Measurements from ENCODE around the gene LYZL4. TPM values are rescaled to one million over a fixed set of nuclear protein-coding genes. Genes with fewer than 3 reads are reported as not detected.

LYZL4 gene
- total and polyA plus RNA-seq, 2 of the 13 experiments (the other 11 are each of a cell fraction or from before 2014, with no cell fraction given): not detected

DNA sequence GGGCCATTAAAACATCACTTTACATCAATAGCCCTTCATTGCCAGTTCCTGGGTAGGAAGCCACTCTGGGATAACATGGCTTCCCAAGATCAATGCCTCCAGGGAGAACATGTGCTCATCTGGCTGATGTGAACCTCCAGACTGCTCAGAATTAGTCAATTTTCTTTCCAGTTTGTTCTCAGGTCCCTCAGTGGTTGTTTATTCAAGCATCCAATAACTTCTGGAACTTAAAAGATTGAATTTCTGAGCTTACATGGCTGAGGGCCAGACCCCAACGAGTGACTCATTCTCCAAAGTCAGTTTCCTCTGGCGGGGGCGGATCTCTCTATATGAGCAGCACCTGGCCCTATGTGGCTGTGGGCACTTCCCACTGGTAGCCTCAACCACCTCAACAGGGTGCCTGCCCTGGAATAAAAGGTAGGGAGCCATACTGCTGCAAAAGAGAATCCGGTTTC, 34.0 kb downstream of the LYZL4 start:
- no peaks in the 10 kb centered on the region for H3K36me3 ChIP-seq (replicated peaks in 1 of 2; ENCODE audit: control insufficient read depth in 1 of 2, insufficient read depth in 2 of 2, low read length in 2 of 2)
- no peak overlapping the region for H2AFZ ChIP-seq (ENCODE audit: low read length)
- no peaks in the 10 kb centered on the region for H3K79me2 ChIP-seq (ENCODE audit: insufficient read depth, low read length)
- no peak overlapping the region for H3K4me2 ChIP-seq (ENCODE audit: low read depth, low read length)
- H3K27me3 ChIP-seq (ENCODE audit: control insufficient read depth in 1 of 2, insufficient read depth in 2 of 2, low read length in 2 of 2): peaks cover 0 to 4% of the 10 kb centered on the region in 2 experiments; a peak in 1 of 5 replicates
- CTCF ChIA-PET (ENCODE audit: low intra/inter-chr PET ratio, low total read pairs): no interaction called here
- in situ Hi-C loops (cut with HindIII; ENCODE audit: extremely low pct_ligation_motif_present, low pct_unique_long_range_greater_than_20kb) (no loop called here), intact Hi-C loops (cut with micrococcal nuclease; ENCODE audit: unreplicated experiment) (no loop called here)
- no peak for ATAC-seq
- no peak for DNase-seq (ENCODE audit: low spot score)
- no peak overlapping the region for H3K27ac ChIP-seq (ENCODE audit: extremely low read length, insufficient read depth, low read length)
- H4K20me1 ChIP-seq (ENCODE audit: insufficient read depth, low read length): no peaks in the 10 kb centered on the region
- H3K9me3 ChIP-seq (ENCODE audit: low read length): no peaks in the 10 kb centered on the region
- no peak overlapping the region for H3K4me3 ChIP-seq (replicated peaks in 1 of 3; ENCODE audit: insufficient read depth in 1 of 3, low read depth in 2 of 3, low read length in 3 of 3)
- FAIRE-seq: no peak
- POLR2A ChIA-PET: no interaction called here
- TF ChIP-seq CBFB (CRISPR knock-in tag; IDR thresholded peaks at IDR 0.05) (no peak), ZFP37 (CRISPR knock-in tag; IDR thresholded peaks at IDR 0.05; ENCODE audit: borderline replicate concordance) (no peak), ZMYM3 (CRISPR knock-in tag; IDR thresholded peaks at IDR 0.05) (no peak), RAD51 (IDR thresholded peaks at IDR 0.05; ENCODE audit: borderline replicate concordance) (no peak), SP5 (CRISPR knock-in tag; IDR thresholded peaks at IDR 0.05; ENCODE audit: borderline replicate concordance, low read depth) (no peak), PHF8 (CRISPR knock-in tag; IDR thresholded peaks at IDR 0.05) (no peak), KMT2B (CRISPR knock-in tag; IDR thresholded peaks at IDR 0.05) (no peak), MATR3 (CRISPR knock-in tag; IDR thresholded peaks at IDR 0.05) (no peak), BCL6 (CRISPR knock-in tag; IDR thresholded peaks at IDR 0.05) (no peak)
- TF ChIP-seq, protein P1, sequence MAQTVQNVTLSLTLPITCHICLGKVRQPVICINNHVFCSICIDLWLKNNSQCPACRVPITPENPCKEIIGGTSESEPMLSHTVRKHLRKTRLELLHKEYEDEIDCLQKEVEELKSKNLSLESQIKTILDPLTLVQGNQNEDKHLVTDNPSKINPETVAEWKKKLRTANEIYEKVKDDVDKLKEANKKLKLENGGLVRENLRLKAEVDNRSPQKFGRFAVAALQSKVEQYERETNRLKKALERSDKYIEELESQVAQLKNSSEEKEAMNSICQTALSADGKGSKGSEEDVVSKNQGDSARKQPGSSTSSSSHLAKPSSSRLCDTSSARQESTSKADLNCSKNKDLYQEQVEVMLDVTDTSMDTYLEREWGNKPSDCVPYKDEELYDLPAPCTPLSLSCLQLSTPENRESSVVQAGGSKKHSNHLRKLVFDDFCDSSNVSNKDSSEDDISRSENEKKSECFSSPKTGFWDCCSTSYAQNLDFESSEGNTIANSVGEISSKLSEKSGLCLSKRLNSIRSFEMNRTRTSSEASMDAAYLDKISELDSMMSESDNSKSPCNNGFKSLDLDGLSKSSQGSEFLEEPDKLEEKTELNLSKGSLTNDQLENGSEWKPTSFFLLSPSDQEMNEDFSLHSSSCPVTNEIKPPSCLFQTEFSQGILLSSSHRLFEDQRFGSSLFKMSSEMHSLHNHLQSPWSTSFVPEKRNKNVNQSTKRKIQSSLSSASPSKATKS (CRISPR knock-in tag; IDR thresholded peaks at IDR 0.05): no peak
- no TSS peak for BruUV-seq (replicated peaks)
- H3K9ac ChIP-seq (ENCODE audit: insufficient read depth, low read depth, low read length): no peak overlapping the region
- H3K4me1 ChIP-seq (ENCODE audit: insufficient read depth, low read length): no peaks in the 10 kb centered on the region
- WGBS (ENCODE audit: low lambda C conversion rate): 26% methylated on average over 4 of the region's 4 CpGs

Measured in HepG2 (cell line).